ENCODE data around the gene RABGAP1L.
"Not testable (repeated sequence)": the region's sequence is repeated elsewhere in the genome, so short reads cannot be mapped to it uniquely, and the experiment has no call there.

RABGAP1L gene

GRCh38 chr1:174617905-174618304 is 458.6 kb downstream of the RABGAP1L start:
- DNase-seq = not testable (repeated sequence)

GRCh38 chr1:174623324-174624035 is 464.2 kb downstream of the RABGAP1L start:
- DNase-seq = no peak

- peak; percentile 60 for DNase-seq
Measured at GRCh38 chr1:174626031-174627025, 467.0 kb downstream of the RABGAP1L start.

- no peak for DNase-seq
Measured at GRCh38 chr1:174637487-174637886, 478.2 kb downstream of the RABGAP1L start.

- no peak for DNase-seq
Measured at GRCh38 chr1:174639461-174639860, 480.1 kb downstream of the RABGAP1L start.

GRCh38 chr1:174640783-174641182 is 481.5 kb downstream of the RABGAP1L start:
- DNase-seq = no peak

- no peak for DNase-seq
Measured at GRCh38 chr1:174642393-174642792, 483.1 kb downstream of the RABGAP1L start.

- no peak for DNase-seq
Measured at GRCh38 chr1:174643206-174643605, 483.9 kb downstream of the RABGAP1L start.

GRCh38 chr1:174649572-174649971 is 490.3 kb downstream of the RABGAP1L start:
- not testable (repeated sequence) for DNase-seq

GRCh38 chr1:174652569-174653280 is 493.4 kb downstream of the RABGAP1L start:
- DNase-seq = no peak

- DNase-seq = no peak
Measured at GRCh38 chr1:174654560-174654959, 495.2 kb downstream of the RABGAP1L start.

- no peak for DNase-seq
Measured at GRCh38 chr1:174656409-174657059, 497.2 kb downstream of the RABGAP1L start.

GRCh38 chr1:174657411-174657810 is 498.1 kb downstream of the RABGAP1L start:
- DNase-seq = no peak

- no peak for DNase-seq
Measured at GRCh38 chr1:174657893-174658292, 498.6 kb downstream of the RABGAP1L start.

- DNase-seq = no peak
Measured at GRCh38 chr1:174659823-174660222, 500.5 kb downstream of the RABGAP1L start.

- no peak for DNase-seq
Measured at GRCh38 chr1:174660476-174660875, 501.2 kb downstream of the RABGAP1L start.

GRCh38 chr1:174663358-174663757 is 504.0 kb downstream of the RABGAP1L start:
- DNase-seq = no peak

- no peak for DNase-seq
Measured at GRCh38 chr1:174666248-174666647, 506.9 kb downstream of the RABGAP1L start.

- DNase-seq = no peak
Measured at GRCh38 chr1:174671826-174672225, 512.5 kb downstream of the RABGAP1L start.

GRCh38 chr1:174676856-174677255 is 517.5 kb downstream of the RABGAP1L start:
- no peak for DNase-seq

GRCh38 chr1:174678657-174679056 is 519.3 kb downstream of the RABGAP1L start:
- no peak for DNase-seq

- DNase-seq = no peak
Measured at GRCh38 chr1:174680101-174680500, 520.8 kb downstream of the RABGAP1L start.
